BE2C (cell line): Measurements from ENCODE around the gene SH2B3.

Experiments used
- DNase-seq: peaks from one replicate; pipeline ENCODE4 v3.0.0-alpha.2; 2020
- H3K27me3 ChIP-seq: fragments of 250-450 bp; sonication (Bioruptor Pico); 2 replicates; pipeline ENCODE4 v1.5.1; 2020; ENCODE audit warnings: mild to moderate bottlenecking
- H3K36me3 ChIP-seq: fragments of 250-450 bp; sonication (Bioruptor Pico); 2 replicates; pipeline ENCODE4 v1.5.1; 2020; ENCODE audit warnings: mild to moderate bottlenecking
- H3K4me1 ChIP-seq: fragments of 250-450 bp; sonication (Bioruptor Pico); 2 replicates; pipeline ENCODE4 v1.5.1; 2020
- H3K4me3 ChIP-seq: 2 replicates; pipeline ENCODE4 v1.5.1; 2011; ENCODE audit warnings: low read depth, low read length
- H3K9me3 ChIP-seq: fragments of 250-450 bp; sonication (Bioruptor Pico); 2 replicates; pipeline ENCODE4 v1.5.1; 2020
- TF ChIP-seq, protein P1 (sequence below): IDR thresholded peaks from 2 replicates; pipeline ENCODE4 v1.5.1; 2012; ENCODE audit warnings: mild to moderate bottlenecking, low read depth, low read length

Gene SH2B3

DNA sequence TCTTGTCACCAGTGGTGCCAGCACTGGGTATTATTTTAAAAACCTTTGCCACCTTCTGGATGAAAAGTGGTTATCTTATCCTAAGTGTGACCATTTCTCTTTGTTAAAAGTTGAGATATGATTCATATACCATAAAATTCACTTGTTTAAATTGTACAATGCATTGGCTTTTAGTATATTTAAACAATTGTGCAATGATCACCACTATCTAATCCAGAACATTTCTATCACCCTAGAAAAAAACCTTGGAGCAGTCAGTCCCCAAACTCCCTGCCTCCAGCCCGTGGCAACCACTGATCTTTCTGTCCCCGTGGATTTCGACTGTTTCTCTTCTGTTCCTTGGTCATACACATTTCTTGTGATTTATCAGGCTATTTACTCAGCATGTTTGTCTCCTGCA is 28.3 kb downstream of the SH2B3 start:
- no peak for DNase-seq
- Histone ChIP-seq H3K4me1 (peaks cover 20% of the 10 kb centered on the region), H3K27me3 (no peaks in the 10 kb centered on the region), H3K36me3 (no peaks in the 10 kb centered on the region; the same call in 1 of the 2 replicates), H3K4me3 (no peak overlapping the region), H3K9me3 (no peaks in the 10 kb centered on the region)
- TF ChIP-seq, protein P1, sequence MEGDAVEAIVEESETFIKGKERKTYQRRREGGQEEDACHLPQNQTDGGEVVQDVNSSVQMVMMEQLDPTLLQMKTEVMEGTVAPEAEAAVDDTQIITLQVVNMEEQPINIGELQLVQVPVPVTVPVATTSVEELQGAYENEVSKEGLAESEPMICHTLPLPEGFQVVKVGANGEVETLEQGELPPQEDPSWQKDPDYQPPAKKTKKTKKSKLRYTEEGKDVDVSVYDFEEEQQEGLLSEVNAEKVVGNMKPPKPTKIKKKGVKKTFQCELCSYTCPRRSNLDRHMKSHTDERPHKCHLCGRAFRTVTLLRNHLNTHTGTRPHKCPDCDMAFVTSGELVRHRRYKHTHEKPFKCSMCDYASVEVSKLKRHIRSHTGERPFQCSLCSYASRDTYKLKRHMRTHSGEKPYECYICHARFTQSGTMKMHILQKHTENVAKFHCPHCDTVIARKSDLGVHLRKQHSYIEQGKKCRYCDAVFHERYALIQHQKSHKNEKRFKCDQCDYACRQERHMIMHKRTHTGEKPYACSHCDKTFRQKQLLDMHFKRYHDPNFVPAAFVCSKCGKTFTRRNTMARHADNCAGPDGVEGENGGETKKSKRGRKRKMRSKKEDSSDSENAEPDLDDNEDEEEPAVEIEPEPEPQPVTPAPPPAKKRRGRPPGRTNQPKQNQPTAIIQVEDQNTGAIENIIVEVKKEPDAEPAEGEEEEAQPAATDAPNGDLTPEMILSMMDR: no peak

- Histone ChIP-seq H3K27me3 (no peaks in the 10 kb centered on the region), H3K4me3 (no peak overlapping the region), H3K9me3 (no peaks in the 10 kb centered on the region), H3K36me3 (no peaks in the 10 kb centered on the region; the same call in 1 of the 2 replicates), H3K4me1 (peaks cover 17% of the 10 kb centered on the region)
- DNase-seq: no peak
- TF ChIP-seq, protein P1: no peak
These were observed 29.1 kb downstream of the SH2B3 start for GRCh38 chr12:111434680-111435338.

DNA sequence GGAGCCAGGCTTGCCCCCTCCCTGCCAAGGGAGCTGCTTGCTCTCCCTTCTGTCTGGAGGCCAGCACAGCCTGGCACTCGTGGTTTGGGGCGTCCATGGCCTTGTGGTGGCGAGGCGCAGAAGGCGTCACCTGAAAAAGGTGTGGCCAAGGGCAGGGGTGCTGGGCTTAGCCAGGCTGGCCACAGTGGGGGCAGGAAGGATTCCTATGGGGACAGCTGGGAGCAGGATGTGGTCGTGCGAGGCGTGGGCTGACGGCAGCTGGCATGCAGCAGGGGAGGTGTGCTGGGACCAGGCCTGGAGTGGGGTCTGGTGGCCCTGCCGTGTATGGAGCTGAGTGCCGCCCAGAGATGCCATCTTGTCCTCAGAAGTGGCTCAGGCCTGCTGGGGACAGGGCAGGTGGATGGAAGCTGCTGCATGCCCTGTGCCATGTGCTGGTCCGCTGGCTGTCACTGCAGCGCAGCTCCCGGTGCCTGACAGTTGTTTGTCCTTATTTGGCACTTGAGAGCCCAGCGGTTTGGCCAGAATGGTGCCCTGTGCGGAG is 30.0 kb downstream of the SH2B3 start:
- peaks cover 11% of the 10 kb centered on the region for H3K4me1 ChIP-seq
- no peak for DNase-seq
- H3K4me3 ChIP-seq: no peak overlapping the region
- TF ChIP-seq, protein P1: no peak
- no peaks in the 10 kb centered on the region for H3K36me3 ChIP-seq
- no peaks in the 10 kb centered on the region for H3K27me3 ChIP-seq
- H3K9me3 ChIP-seq: no peaks in the 10 kb centered on the region

GRCh38 chr12:111436266-111436665 is 30.5 kb downstream of the SH2B3 start:
- Histone ChIP-seq H3K4me3 (no peak overlapping the region), H3K9me3 (no peaks in the 10 kb centered on the region), H3K27me3 (no peaks in the 10 kb centered on the region), H3K36me3 (no peaks in the 10 kb centered on the region), H3K4me1 (peaks cover 11% of the 10 kb centered on the region)
- DNase-seq: no peak
- TF ChIP-seq, protein P1: no peak

- no peaks in the 10 kb centered on the region for H3K27me3 ChIP-seq
- no peaks in the 10 kb centered on the region for H3K36me3 ChIP-seq
- TF ChIP-seq, protein P1: no peak
- no peak for DNase-seq
- H3K9me3 ChIP-seq: no peaks in the 10 kb centered on the region
- H3K4me3 ChIP-seq: no peak overlapping the region
- H3K4me1 ChIP-seq: peaks cover 11% of the 10 kb centered on the region
These were observed 31.1 kb downstream of the SH2B3 start for GRCh38 chr12:111436811-111437210.

GRCh38 chr12:111437816-111438454 is 32.2 kb downstream of the SH2B3 start:
- no peak overlapping the region for H3K4me3 ChIP-seq
- peaks cover 11% of the 10 kb centered on the region for H3K4me1 ChIP-seq
- H3K36me3 ChIP-seq: 0 out of 2 replicates have a peak, but pooled peaks cover 3% of the 10 kb centered on the region
- H3K27me3 ChIP-seq: no peaks in the 10 kb centered on the region
- no peak for DNase-seq
- TF ChIP-seq, protein P1: no peak
- no peaks in the 10 kb centered on the region for H3K9me3 ChIP-seq
